ENCODE data around the gene COMT. TPM values are rescaled to one million over a fixed set of nuclear protein-coding genes. Genes with fewer than 3 reads are reported as not detected.

The COMT gene
- total and polyA plus RNA-seq, 9 of the 15 experiments (the other 6 are each of a cell fraction or from before 2014, with no cell fraction given) = 12.5 to 351 (median 155) TPM

DNA sequence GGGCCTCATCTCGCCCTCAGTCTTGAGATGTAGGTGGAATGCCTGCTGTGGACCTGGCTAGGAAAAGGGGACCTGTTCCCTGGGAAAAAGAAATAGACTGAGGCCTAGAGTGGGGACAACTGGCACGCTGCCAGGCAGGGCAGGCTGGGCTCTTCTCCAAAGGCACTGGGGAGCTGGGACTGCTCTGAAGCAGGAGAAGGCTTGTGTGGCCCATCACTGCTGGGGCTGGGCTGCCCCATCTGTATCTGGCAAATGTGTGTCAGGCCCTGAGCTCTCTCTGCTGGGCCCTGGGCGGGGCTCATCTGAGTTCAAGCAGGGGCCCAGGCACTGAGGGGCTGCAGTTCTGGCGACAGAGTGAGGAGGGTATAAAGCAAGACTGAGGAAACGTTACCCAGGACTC lies 42.2 kb downstream of the COMT start:
- peaks cover 60% of the 10 kb centered on the region for H4K20me1 ChIP-seq (replicated peaks; ENCODE audit: control insufficient read depth, insufficient read depth, low read length)
- FAIRE-seq = peak; percentile 49
- WGBS (ENCODE audit: insufficient coverage, low coverage, missing lambda C conversion rate) = 44% methylated on average over 5 of the region's 5 CpGs
- no peaks in the 10 kb centered on the region for H3K9me3 ChIP-seq (replicated peaks; ENCODE audit: control insufficient read depth, insufficient read depth, low read depth, low read length)
- no peaks in the 10 kb centered on the region for H3K79me2 ChIP-seq (ENCODE audit: control insufficient read depth, insufficient read depth, low read length)
- no peak overlapping the region for H3K4me2 ChIP-seq (ENCODE audit: insufficient read depth, low read length)
- 0 out of 3 replicates have a peak overlapping the region, but pooled peaks have one; percentile 2 for H3K27ac ChIP-seq (ENCODE audit: extremely low read depth, low read depth, low read length)
- CTCF ChIA-PET (ENCODE audit: low intra/inter-chr PET ratio) = no interaction called here
- BruUV-seq (replicated peaks) = no TSS peak
- peaks cover 27% of the 10 kb centered on the region; the same call in 2 of the 3 replicates for H3K36me3 ChIP-seq (ENCODE audit: control insufficient read depth, insufficient read depth, low read length)
- intact Hi-C loops (cut with micrococcal nuclease) = no loop called here
- ATAC-seq = no peak
- H3K9me1 ChIP-seq (ENCODE audit: control insufficient read depth, insufficient read depth, low read length) = peaks cover 28% of the 10 kb centered on the region
- no peak for DNase-seq (ENCODE audit: extremely low read depth in 1 of 4, low spot score in 3 of 4)
- H3K4me3 ChIP-seq = no peak overlapping the region
- in situ Hi-C loops (cut with MboI) = no loop called here
- peaks cover 26 to 85% of the 10 kb centered on the region in 2 experiments for H3K4me1 ChIP-seq (replicated peaks in 1 of 2; ENCODE audit: control insufficient read depth in 2 of 2, insufficient read depth in 2 of 2, low read length in 2 of 2)
- peak overlapping the region in 1 of 2 experiments; percentile 40; a peak in 3 of 4 replicates for H3K9ac ChIP-seq (ENCODE audit: insufficient read depth in 1 of 2, low read depth in 2 of 2, low read length in 2 of 2)
- H3K27me3 ChIP-seq (ENCODE audit: control insufficient read depth in 2 of 2, insufficient read depth in 2 of 2, low read length in 2 of 2) = no peaks in the 10 kb centered on the region
- POLR2A ChIA-PET = interaction anchor here (0.6 to 5.7 kb wide), 9 partner anchors 10 to 262 kb away, joined by 3 to 56 read pairs (median 5); partner anchors contain the start of gene TBX1
- no peak overlapping the region for H2AFZ ChIP-seq (ENCODE audit: low read depth, low read length)
- peak; percentile 67 for TF ChIP-seq SMAD1 (IDR thresholded peaks at IDR 0.05; ENCODE audit: low read depth, low read length, partially characterized antibody)
- 0 out of 2 replicates have a peak, but pooled peaks have one; percentile 8 for TF ChIP-seq ZKSCAN1 (IDR thresholded peaks at IDR 0.05; ENCODE audit: low read depth, low read length)
- no peak for TF ChIP-seq PCBP1 (IDR thresholded peaks at IDR 0.05; ENCODE audit: low read depth, low read length, poor library complexity, severe bottlenecking)
- TF ChIP-seq XRCC3 (IDR thresholded peaks at IDR 0.05) = no peak
- no peak for TF ChIP-seq SLC30A9 (CRISPR knock-in tag; IDR thresholded peaks at IDR 0.05)
- TF ChIP-seq ARID3B (CRISPR knock-in tag; IDR thresholded peaks at IDR 0.05; ENCODE audit: borderline replicate concordance) = 0 out of 2 replicates have a peak, but pooled peaks have one; percentile 37
- no peak for TF ChIP-seq ZNF280B (CRISPR knock-in tag; IDR thresholded peaks at IDR 0.05)
- TF ChIP-seq HLTF (IDR thresholded peaks at IDR 0.05) = no peak
- TF ChIP-seq ZBTB7A (IDR thresholded peaks at IDR 0.05; ENCODE audit: borderline replicate concordance, control insufficient read depth, low read depth, low read length) = peak; percentile 35; the same call in 1 of the 2 replicates
- TF ChIP-seq ARID1B (IDR thresholded peaks at IDR 0.05) = no peak
- no peak for TF ChIP-seq TAF15 (IDR thresholded peaks at IDR 0.05; ENCODE audit: low read depth, low read length)
- TF ChIP-seq POLR3A (IDR thresholded peaks at IDR 0.05; ENCODE audit: borderline replicate concordance, extremely low read depth, insufficient read depth, insufficient read length) = no peak
- no peak for TF ChIP-seq ARNT (IDR thresholded peaks at IDR 0.05)
- TF ChIP-seq CTBP1 (IDR thresholded peaks at IDR 0.05; ENCODE audit: borderline replicate concordance) = no peak
- TF ChIP-seq NFIX (CRISPR knock-in tag; IDR thresholded peaks at IDR 0.05; ENCODE audit: low read depth) = peak; percentile 90
- no peak for TF ChIP-seq ZNF778 (CRISPR knock-in tag; IDR thresholded peaks at IDR 0.05)
- TF ChIP-seq NCOA4 (IDR thresholded peaks at IDR 0.05; ENCODE audit: partially characterized antibody) = no peak
- TF ChIP-seq KDM4B (IDR thresholded peaks at IDR 0.05; ENCODE audit: borderline replicate concordance in 2 of 2, low read depth in 1 of 2) = no peak
- 0 out of 4 replicates have a peak, but pooled peaks of 1 of the 2 experiments have one; percentile 9 for TF ChIP-seq TEAD1 (CRISPR knock-in tag; IDR thresholded peaks at IDR 0.05)
- no peak for TF ChIP-seq TFAM (CRISPR knock-in tag; conservative IDR thresholded peaks at IDR 0.05)
- TF ChIP-seq ZZZ3 (IDR thresholded peaks at IDR 0.05) = no peak
- no peak for TF ChIP-seq ZNF165 (CRISPR knock-in tag; IDR thresholded peaks at IDR 0.05; ENCODE audit: borderline replicate concordance)
